Uterus (tissue), 4 donors: ENCODE measurements around the gene ZBTB20. TPM values are rescaled to one million over a fixed set of nuclear protein-coding genes. Genes with fewer than 3 reads are reported as not detected.

Experiments
- DNase-seq, 2 donors: peaks; one replicate each; pipeline ENCODE4 v3.0.0-alpha.2; 2019 to 2020
- H3K27ac ChIP-seq, 2 donors: fragments of 200-600 bp; sonication (generic); 1 replicate in 1 of 2; 2 replicates in 1 of 2; pipeline ENCODE4 v1.5.1; 2016 to 2018
- H3K27me3 ChIP-seq, 2 donors: fragments of 200-600 bp; sonication (generic); one replicate each; pipeline ENCODE4 v1.5.1; 2018 to 2019; ENCODE audit warnings: control low read depth in 1 of 2
- H3K36me3 ChIP-seq, 2 donors: fragments of 200-600 bp; sonication (generic); one replicate each; pipeline ENCODE4 v1.5.1; 2019; ENCODE audit warnings: control low read depth in 1 of 2
- H3K4me1 ChIP-seq, 2 donors: fragments of 200-600 bp; sonication (generic); one replicate each; pipeline ENCODE4 v1.5.1; 2018 to 2019; ENCODE audit warnings: control low read depth in 1 of 2
- H3K4me3 ChIP-seq, 2 donors: fragments of 200-600 bp; sonication (generic); 1 replicate in 1 of 2; 2 replicates in 1 of 2; pipeline ENCODE4 v1.5.1; 2018 to 2019; ENCODE audit warnings: mild to moderate bottlenecking in 1 of 2
- H3K9me3 ChIP-seq, 2 donors: fragments of 200-600 bp; sonication (generic); one replicate each; pipeline ENCODE4 v1.5.1; 2019; ENCODE audit warnings: control low read depth in 1 of 2
- POLR2A ChIP-seq, 2 donors: fragments of 450-650 bp; IDR thresholded peaks; one replicate each; pipeline ENCODE4 v1.6.1; 2016; ENCODE audit warnings: antibody characterized with exemption in 2 of 2, mild to moderate bottlenecking in 1 of 2, moderate library complexity in 1 of 2
- intact Hi-C: fragments of 100-400 bp; cut with DNase I; formaldehyde crosslinking; loops from one replicate; pipeline ENCODE4 v1.15.1; 2023; ENCODE audit warnings: low total_unique reads
- total RNA-seq, 4 donors: library from RNA; depleted of rRNA in 3 of 4; stranded (reverse); fragments of >200 nt in 3 of 4; gene quantifications; one replicate each; pipeline versions ENCODE4 v1.1.0 to v1.2.4, GENCODE V29; 2014 to 2023
- TF ChIP-seq, protein P1 (sequence below), 4 experiments: fragments of 200-600 bp in 2 of 4; fragments of 450-650 bp in 2 of 4; sonication (generic) in 2 of 4; IDR thresholded peaks; one replicate each; pipeline ENCODE4 v1.5.1; 2016 to 2019; ENCODE audit warnings: antibody characterized with exemption in 4 of 4, mild to moderate bottlenecking in 2 of 4, moderate library complexity in 1 of 4
- donor health status: DM: yes; HTN: yes; CAD: no.

Gene ZBTB20
- total RNA-seq, 4 donors from 2014 or later: 35.6 to 157 (median 85.1) TPM

DNA sequence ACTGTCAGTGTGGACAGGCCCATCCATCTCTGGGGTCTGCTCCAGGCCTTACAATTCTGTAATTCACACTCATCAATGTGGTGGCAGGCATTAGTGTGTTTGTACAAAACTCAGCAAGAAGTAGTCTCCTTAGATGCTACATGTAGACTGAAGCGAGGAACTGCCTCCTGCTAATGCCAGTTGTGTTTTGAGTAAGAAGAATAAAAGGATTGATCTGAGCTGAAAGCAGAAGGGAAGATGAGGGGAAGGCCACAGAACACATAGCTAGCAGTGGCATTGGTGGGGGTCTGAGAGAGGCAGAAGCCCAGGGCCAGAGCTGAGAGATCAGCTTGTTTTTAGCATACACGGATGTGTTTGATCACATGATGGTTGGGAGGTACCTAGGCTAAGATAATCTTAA, 709.2 kb downstream of the ZBTB20 start:
- Histone ChIP-seq H3K36me3 (no peaks in the 10 kb centered on the region), H3K27me3 (no peaks in the 10 kb centered on the region), H3K4me3 (no peak overlapping the region), H3K9me3 (no peaks in the 10 kb centered on the region), H3K27ac (no peak overlapping the region), H3K4me1 (no peaks in the 10 kb centered on the region)
- DNase-seq: no peak
- TF ChIP-seq, protein P1, sequence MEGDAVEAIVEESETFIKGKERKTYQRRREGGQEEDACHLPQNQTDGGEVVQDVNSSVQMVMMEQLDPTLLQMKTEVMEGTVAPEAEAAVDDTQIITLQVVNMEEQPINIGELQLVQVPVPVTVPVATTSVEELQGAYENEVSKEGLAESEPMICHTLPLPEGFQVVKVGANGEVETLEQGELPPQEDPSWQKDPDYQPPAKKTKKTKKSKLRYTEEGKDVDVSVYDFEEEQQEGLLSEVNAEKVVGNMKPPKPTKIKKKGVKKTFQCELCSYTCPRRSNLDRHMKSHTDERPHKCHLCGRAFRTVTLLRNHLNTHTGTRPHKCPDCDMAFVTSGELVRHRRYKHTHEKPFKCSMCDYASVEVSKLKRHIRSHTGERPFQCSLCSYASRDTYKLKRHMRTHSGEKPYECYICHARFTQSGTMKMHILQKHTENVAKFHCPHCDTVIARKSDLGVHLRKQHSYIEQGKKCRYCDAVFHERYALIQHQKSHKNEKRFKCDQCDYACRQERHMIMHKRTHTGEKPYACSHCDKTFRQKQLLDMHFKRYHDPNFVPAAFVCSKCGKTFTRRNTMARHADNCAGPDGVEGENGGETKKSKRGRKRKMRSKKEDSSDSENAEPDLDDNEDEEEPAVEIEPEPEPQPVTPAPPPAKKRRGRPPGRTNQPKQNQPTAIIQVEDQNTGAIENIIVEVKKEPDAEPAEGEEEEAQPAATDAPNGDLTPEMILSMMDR (IDR thresholded peaks at IDR 0.05): no peak
- TF ChIP-seq POLR2A (IDR thresholded peaks at IDR 0.05): no peak
- intact Hi-C loops: no loop called here

DNA sequence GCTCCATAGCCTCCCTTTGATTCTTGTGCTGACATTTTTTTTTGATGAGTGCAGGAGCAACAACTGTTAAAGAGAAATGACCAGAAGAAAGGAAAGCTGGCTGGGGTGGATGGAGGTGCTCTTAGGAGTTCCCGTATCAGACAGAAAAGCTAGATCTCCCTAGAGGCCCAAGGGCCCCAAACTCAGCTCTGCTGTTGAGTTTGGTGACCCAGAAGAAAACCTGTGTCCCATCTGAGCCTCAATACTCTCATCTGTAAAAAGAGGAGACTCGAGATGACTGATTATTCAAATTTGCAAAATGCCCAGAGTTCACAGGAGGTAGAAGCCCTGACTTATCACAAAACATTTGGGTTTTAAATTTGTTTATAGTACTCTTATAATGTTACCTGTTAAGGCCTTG, 710.9 kb downstream of the ZBTB20 start:
- H3K4me3 ChIP-seq: no peak overlapping the region
- H3K27ac ChIP-seq: no peak overlapping the region
- no peaks in the 10 kb centered on the region for H3K36me3 ChIP-seq
- DNase-seq: no peak
- no peaks in the 10 kb centered on the region for H3K4me1 ChIP-seq
- intact Hi-C loops: no loop called here
- H3K9me3 ChIP-seq: no peaks in the 10 kb centered on the region
- no peaks in the 10 kb centered on the region for H3K27me3 ChIP-seq
- TF ChIP-seq, protein P1 (IDR thresholded peaks at IDR 0.05): no peak
- no peak for TF ChIP-seq POLR2A (IDR thresholded peaks at IDR 0.05)

DNA sequence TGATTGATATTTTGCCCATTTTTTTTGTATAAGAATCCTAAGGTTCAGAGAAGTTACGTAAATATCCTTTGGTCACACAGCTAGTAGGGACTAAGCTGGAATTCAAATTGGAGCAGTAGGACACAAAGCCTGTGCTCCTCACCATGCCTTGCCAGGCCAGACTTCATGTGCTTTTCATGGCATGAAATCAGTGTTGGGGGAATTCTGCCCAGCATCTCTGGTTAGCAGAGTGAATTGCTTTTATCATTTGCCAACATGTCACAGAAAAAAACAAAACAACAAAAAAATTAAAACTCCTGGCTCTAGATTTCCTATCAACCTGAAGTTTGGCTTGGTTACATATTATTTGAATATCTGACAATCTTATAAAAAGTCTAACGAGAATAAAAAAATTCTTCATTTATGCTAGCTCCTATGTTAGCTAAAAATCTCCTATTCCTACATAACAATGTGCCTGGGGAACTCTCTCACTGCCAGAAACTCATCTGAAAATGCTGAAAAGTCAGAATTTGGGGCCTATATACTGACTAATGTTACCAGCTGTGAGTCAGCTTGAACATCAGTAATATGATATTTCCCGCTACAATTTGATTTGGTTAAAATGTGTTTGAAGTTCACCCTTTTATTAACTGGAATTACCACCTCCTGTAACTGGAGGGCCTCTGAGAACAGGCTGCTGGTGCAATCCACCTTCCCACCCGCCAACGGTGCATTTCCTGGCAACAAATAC, 711.5 kb downstream of the ZBTB20 start:
- intact Hi-C loops: no loop called here
- DNase-seq: no peak
- Histone ChIP-seq H3K4me3 (no peak overlapping the region), H3K27me3 (no peaks in the 10 kb centered on the region), H3K36me3 (no peaks in the 10 kb centered on the region), H3K9me3 (no peaks in the 10 kb centered on the region), H3K27ac (no peak overlapping the region), H3K4me1 (no peaks in the 10 kb centered on the region)
- no peak for TF ChIP-seq POLR2A (IDR thresholded peaks at IDR 0.05)
- TF ChIP-seq, protein P1 (IDR thresholded peaks at IDR 0.05): no peak

DNA sequence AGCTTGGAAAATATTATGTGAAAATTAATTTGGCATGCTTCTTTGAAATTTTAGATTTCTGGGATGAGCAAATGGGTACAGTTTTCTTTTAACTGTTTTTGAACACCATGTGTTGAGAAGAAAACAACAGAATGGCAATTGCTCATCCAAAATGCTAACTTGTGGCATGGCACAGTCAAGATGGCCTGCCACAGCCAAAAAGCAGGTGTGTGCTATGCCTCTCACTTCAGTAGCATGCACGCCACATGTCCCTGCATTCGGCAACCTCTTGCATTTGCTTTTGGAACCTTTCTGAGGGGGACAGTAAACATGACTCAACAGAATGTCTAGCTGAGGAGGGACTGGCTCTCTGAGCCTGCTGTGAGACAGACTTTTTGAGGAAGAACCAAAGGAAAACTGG, 714.8 kb downstream of the ZBTB20 start:
- intact Hi-C loops: no loop called here
- no peak for DNase-seq

DNA sequence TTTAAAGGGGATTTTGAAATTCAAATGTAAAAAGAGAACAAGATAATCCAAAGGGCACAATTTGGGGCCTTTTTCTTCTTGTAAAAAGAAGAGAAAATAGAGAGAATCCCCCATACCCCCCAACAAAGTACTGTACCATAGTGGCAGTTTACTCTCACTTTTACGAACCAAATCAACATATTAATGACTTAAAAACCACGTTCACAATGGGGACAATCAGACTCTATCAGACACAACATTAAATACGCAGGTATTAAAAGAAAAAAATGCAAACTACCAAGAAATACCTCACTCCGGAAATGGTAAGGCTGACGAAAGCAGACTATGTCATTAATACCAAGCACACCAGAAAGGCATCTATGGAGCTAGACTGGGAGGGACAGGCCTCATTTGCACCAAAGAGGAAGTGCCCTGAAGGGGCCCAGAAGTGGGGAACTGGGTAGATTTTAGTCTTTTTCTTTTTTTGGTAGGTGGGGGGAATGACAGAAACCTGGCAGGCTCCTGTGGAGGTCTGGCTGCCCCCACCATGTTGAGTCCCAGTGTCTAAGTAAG, 719.0 kb downstream of the ZBTB20 start:
- Histone ChIP-seq H3K27me3 (no peaks in the 10 kb centered on the region), H3K27ac (no peak overlapping the region), H3K9me3 (no peaks in the 10 kb centered on the region), H3K36me3 (no peaks in the 10 kb centered on the region), H3K4me1 (no peaks in the 10 kb centered on the region), H3K4me3 (no peak overlapping the region)
- no peak for TF ChIP-seq POLR2A (IDR thresholded peaks at IDR 0.05)
- TF ChIP-seq, protein P1 (IDR thresholded peaks at IDR 0.05): no peak
- intact Hi-C loops: no loop called here
- no peak for DNase-seq

More for the DNA sequence above, 714.8 kb downstream of the ZBTB20 start:
- no peak overlapping the region for H3K4me3 ChIP-seq
- H3K27me3 ChIP-seq: no peaks in the 10 kb centered on the region
- no peak overlapping the region for H3K27ac ChIP-seq
- H3K9me3 ChIP-seq: no peaks in the 10 kb centered on the region
- no peaks in the 10 kb centered on the region for H3K4me1 ChIP-seq
- TF ChIP-seq POLR2A (IDR thresholded peaks at IDR 0.05): no peak
- TF ChIP-seq, protein P1 (IDR thresholded peaks at IDR 0.05): no peak
- H3K36me3 ChIP-seq: no peaks in the 10 kb centered on the region
